Astrocyte of the spinal cord (primary cell): Measurements from ENCODE around the gene BICDL2.

Experiments used
- DNase-seq: peaks from one replicate; pipeline ENCODE4 v3.0.0; 2011; ENCODE audit warnings: low read depth, low spot score
- H3K4me3 ChIP-seq: 2 replicates; pipeline ENCODE4 v1.5.1; 2011; ENCODE audit warnings: low read depth, mild to moderate bottlenecking, low read length, moderate library complexity
- in situ Hi-C: cut with HindIII; loops from 2 replicates; pipeline ENCODE4 v1.10.0; 2017; ENCODE audit warnings: low sequenced_read_pairs
- TF ChIP-seq, protein P1 (sequence below): IDR thresholded peaks from 2 replicates; pipeline ENCODE4 v1.5.1; 2012; ENCODE audit warnings: low read depth, mild to moderate bottlenecking, low read length, inconsistent platforms

BICDL2 gene

GRCh38 chr16:3035289-3035971, 1.3 kb downstream of the BICDL2 start:
- in situ Hi-C loops, result no loop called here
- TF ChIP-seq, protein P1, sequence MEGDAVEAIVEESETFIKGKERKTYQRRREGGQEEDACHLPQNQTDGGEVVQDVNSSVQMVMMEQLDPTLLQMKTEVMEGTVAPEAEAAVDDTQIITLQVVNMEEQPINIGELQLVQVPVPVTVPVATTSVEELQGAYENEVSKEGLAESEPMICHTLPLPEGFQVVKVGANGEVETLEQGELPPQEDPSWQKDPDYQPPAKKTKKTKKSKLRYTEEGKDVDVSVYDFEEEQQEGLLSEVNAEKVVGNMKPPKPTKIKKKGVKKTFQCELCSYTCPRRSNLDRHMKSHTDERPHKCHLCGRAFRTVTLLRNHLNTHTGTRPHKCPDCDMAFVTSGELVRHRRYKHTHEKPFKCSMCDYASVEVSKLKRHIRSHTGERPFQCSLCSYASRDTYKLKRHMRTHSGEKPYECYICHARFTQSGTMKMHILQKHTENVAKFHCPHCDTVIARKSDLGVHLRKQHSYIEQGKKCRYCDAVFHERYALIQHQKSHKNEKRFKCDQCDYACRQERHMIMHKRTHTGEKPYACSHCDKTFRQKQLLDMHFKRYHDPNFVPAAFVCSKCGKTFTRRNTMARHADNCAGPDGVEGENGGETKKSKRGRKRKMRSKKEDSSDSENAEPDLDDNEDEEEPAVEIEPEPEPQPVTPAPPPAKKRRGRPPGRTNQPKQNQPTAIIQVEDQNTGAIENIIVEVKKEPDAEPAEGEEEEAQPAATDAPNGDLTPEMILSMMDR, result no peak
- no peak overlapping the region for H3K4me3 ChIP-seq
- no peak for DNase-seq

- TF ChIP-seq, protein P1, result no peak
- DNase-seq, result no peak
Observed at GRCh38 chr16:3032624-3033023, 4.1 kb downstream of the BICDL2 start.

DNA sequence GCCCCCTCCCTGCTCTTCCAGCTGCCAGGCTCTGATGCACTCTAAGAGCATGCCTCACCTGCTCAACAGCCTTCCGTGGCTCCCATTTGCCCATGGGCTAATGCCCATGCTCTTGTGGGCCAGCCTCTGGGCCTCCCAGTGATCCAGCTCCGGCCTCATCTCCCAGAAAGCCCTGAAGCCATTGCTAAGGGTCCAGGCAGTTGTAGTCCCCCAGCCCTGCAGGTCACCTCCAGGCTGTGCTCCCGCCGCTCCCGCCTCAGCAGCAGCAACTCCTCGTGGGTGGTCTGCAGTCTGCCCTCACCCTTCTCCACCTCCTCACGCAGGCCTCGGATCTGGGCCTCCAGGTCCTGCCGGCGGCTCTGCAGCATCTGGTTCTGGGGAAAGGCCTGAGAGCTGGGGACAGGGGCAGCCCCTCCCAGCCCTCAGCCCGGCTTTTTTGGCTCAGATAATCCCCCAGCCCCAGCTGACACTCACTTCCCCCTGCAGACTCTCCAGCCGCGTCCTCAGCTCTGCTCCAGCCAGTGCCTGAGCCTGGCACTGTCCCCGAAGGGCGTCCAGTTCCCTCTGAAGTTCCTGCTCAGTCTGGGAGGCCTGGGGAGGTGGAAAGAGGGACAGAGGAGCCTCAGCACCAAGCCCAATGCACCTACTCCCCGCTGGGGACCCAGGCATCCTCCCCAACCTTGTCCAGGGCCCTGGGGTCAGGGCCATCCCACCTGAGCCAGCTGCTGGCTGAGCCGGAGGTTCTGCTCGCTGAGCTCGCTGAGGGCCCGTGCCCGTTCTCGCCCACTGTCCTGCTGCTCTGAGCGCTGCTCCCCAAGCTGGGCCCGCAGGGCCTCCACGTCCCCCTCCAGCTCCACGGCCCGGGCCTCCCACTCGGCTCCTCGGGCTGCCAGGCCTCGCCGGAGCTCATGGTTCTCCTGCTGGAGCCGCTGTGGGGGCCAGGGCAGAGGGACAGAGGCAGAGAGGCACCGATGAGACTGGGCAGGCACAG, 6.2 kb downstream of the BICDL2 start:
- H3K4me3 ChIP-seq, result no peak overlapping the region
- TF ChIP-seq, protein P1, result no peak
- DNase-seq, result no peak
- in situ Hi-C loops, result no loop called here

More at GRCh38 chr16:3032624-3033023, 4.1 kb downstream of the BICDL2 start:
- no peak overlapping the region for H3K4me3 ChIP-seq
- in situ Hi-C loops, result no loop called here

GRCh38 chr16:3029491-3030221, 7.1 kb downstream of the BICDL2 start:
- no peak for DNase-seq
- TF ChIP-seq, protein P1, result no peak
- in situ Hi-C loops, result no loop called here
- no peak overlapping the region for H3K4me3 ChIP-seq

DNA sequence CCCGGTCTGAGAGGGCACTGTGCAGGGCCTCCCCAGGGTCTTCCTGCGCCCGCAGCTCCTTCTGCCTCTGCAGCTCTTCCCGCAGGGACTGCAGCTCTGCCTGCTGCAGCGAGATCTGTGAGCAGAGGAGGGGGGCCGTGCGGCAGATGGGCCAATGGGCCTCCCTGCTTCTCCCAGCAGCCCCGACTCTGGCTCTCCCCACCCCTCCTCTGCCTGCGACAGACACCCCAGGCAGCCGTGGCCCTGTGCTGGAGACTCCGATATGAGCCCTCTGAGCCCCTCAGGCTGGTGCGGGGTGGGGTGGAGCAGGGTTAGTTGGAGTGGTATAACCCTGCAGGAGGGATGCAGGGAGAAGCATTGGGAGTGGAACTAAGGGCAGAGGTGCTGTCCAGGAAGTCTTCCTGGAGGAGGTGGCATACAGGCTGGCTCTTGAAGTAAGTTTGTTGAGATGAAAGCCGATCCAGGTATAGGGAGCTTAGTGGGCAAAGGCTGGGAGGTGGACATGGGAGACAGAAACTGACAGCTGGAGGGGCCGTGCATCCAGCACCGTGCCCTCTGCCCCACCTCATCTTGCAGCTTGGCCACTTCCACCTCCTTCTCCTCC, 7.9 kb downstream of the BICDL2 start:
- in situ Hi-C loops, result no loop called here
- no peak overlapping the region for H3K4me3 ChIP-seq

More for the DNA sequence above, 7.9 kb downstream of the BICDL2 start:
- DNase-seq, result no peak
- TF ChIP-seq, protein P1, result no peak
